Stimulated activated memory B cell treated with anti-CD40 and anti-IgM and Interleukin-4, amounts not matched to agents 10 μg/mL and 1 μg/mL and 100 μg/mL, for 72 hours (primary cell): ENCODE data around the gene LYZ.

Source experiments
- ATAC-seq: fragments of 150-1000 bp; cut with Tn5 transposase; 2 replicates; pipeline ENCODE4 v1.10.0; 2021
- H3K27ac Mint-ChIP-seq: one replicate; pipeline ENCODE4 v1.8.0; 2022; ENCODE audit warnings: mild to moderate bottlenecking, mixed read lengths
- H3K27me3 Mint-ChIP-seq: one replicate; pipeline ENCODE4 v1.8.0; 2022; ENCODE audit warnings: mixed read lengths
- H3K36me3 Mint-ChIP-seq: one replicate; pipeline ENCODE4 v1.8.0; 2022; ENCODE audit warnings: mixed read lengths
- H3K4me1 Mint-ChIP-seq: one replicate; pipeline ENCODE4 v1.8.0; 2022; ENCODE audit warnings: mixed read lengths
- H3K4me3 Mint-ChIP-seq: one replicate; pipeline ENCODE4 v1.8.0; 2022; ENCODE audit warnings: mild to moderate bottlenecking, moderate library complexity, mixed read lengths
- H3K9me3 Mint-ChIP-seq: one replicate; pipeline ENCODE4 v1.8.0; 2022; ENCODE audit warnings: mixed read lengths

Gene LYZ

GRCh38 chr12:69331909-69332684 lies 16.1 kb upstream of the LYZ start:
- peak overlapping the region; percentile 89 for H3K27ac Mint-ChIP-seq
- ATAC-seq = no peak
- H3K4me3 Mint-ChIP-seq = peak overlapping the region; percentile 5
- no peaks in the 10 kb centered on the region for H3K9me3 Mint-ChIP-seq
- peaks cover 21% of the 10 kb centered on the region for H3K4me1 Mint-ChIP-seq
- no peaks in the 10 kb centered on the region for H3K36me3 Mint-ChIP-seq
- H3K27me3 Mint-ChIP-seq = no peaks in the 10 kb centered on the region

DNA sequence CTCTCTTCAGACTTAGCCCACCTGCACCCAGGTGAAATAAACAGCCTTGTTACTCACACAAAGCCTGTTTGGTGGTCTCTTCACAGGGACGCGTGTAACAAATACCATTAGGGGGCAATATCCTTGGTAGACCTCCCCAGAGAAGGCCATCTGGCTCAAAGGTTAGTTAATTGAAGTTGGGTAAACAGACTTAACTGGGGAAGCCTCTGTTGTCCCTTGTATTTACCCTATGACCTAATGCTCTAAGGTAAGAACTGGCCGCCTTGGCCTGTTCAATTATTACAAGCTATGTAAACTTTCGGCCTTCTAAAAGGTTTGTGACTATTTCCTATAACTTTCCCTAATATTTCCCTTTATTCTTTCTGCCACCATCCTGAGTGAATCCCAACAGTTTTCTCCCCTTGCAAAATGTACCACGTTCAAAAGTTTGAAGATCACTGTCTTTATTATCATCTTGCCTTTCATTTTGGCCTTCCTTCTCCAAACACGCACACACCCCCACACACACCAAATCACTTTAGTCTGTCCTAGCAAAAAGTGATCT lies 15.3 kb upstream of the LYZ start:
- H3K27ac Mint-ChIP-seq = no peak overlapping the region

DNA sequence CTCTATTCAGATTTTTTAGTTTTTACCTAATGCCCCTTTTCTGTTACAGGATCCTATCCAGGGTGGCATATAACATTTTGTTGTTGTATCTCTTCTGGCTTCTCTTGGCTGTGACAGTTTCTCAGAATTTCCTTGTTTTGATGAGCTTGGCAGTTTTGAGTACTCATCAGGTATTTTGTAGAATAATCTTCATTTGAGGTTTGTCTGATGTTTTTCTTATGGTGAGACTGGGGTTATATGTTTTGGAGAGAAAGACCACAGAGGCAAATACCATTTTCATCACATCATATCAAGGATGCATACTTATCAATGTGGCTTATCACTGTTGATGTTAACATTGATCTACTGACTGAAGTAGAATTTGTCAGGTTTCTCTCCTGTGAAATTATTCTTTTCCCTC lies 14.0 kb upstream of the LYZ start:
- peaks cover 39% of the 10 kb centered on the region for H3K4me1 Mint-ChIP-seq
- no peak for ATAC-seq
- no peaks in the 10 kb centered on the region for H3K9me3 Mint-ChIP-seq
- no peaks in the 10 kb centered on the region for H3K27me3 Mint-ChIP-seq
- H3K27ac Mint-ChIP-seq = no peak overlapping the region
- H3K4me3 Mint-ChIP-seq = no peak overlapping the region
- no peaks in the 10 kb centered on the region for H3K36me3 Mint-ChIP-seq

More for the DNA sequence above, 15.3 kb upstream of the LYZ start:
- Mint-ChIP-seq H3K27me3 (no peaks in the 10 kb centered on the region), H3K4me1 (peaks cover 29% of the 10 kb centered on the region), H3K9me3 (no peaks in the 10 kb centered on the region), H3K4me3 (no peak overlapping the region), H3K36me3 (no peaks in the 10 kb centered on the region)
- no peak for ATAC-seq

DNA sequence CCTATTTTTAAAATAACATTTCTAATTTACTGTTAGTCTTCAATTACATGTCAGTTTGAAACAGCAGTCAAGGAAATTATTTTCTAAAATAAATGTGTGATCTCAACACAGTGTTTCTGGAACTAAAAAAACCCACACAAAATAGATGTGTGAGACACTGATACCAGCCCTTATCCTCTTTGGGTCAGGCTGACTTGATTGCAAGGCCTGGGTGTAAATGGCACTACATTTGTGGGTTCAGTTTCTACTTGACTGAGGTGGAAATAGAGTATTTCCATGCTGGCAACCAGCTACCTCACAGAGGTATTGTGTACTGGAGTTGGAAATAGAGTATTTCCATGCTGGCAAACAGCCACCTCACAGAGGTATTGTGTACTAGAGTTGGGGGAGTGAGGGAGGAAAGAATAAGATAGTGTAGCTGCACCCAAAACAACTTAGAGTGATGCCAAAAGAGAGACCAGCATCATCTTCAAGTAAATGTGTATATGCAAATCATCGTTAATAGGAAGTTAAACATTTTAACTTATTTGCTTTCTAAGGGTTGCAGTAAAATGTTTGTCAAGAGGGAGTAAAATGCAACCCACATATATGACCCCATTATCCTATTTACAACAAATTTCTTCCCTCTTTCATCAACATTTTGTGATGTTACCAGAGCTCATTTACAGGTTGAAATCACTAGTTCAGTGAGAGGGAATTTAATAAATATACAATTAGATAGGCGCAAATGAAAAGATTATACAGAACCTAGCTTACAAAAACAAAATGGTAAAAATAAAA lies 10.7 kb upstream of the LYZ start:
- peaks cover 25% of the 10 kb centered on the region for H3K4me1 Mint-ChIP-seq
- no peaks in the 10 kb centered on the region for H3K27me3 Mint-ChIP-seq
- no peaks in the 10 kb centered on the region for H3K9me3 Mint-ChIP-seq
- H3K36me3 Mint-ChIP-seq = no peaks in the 10 kb centered on the region
- no peak overlapping the region for H3K4me3 Mint-ChIP-seq
- peak; percentile 61 for ATAC-seq
- peak overlapping the region; percentile 66 for H3K27ac Mint-ChIP-seq

- H3K9me3 Mint-ChIP-seq = no peaks in the 10 kb centered on the region
Measured at GRCh38 chr12:69338120-69338859, 9.9 kb upstream of the LYZ start.

GRCh38 chr12:69338936-69339335 lies 9.2 kb upstream of the LYZ start:
- Mint-ChIP-seq H3K4me3 (no peak overlapping the region), H3K27ac (no peak overlapping the region), H3K36me3 (no peaks in the 10 kb centered on the region), H3K9me3 (no peaks in the 10 kb centered on the region), H3K4me1 (peaks cover 25% of the 10 kb centered on the region), H3K27me3 (no peaks in the 10 kb centered on the region)
- ATAC-seq = no peak

More at GRCh38 chr12:69338120-69338859, 9.9 kb upstream of the LYZ start:
- no peaks in the 10 kb centered on the region for H3K36me3 Mint-ChIP-seq
- no peak for ATAC-seq
- H3K4me3 Mint-ChIP-seq = no peak overlapping the region
- H3K4me1 Mint-ChIP-seq = peaks cover 25% of the 10 kb centered on the region
- no peaks in the 10 kb centered on the region for H3K27me3 Mint-ChIP-seq
- H3K27ac Mint-ChIP-seq = peak overlapping the region; percentile 66

DNA sequence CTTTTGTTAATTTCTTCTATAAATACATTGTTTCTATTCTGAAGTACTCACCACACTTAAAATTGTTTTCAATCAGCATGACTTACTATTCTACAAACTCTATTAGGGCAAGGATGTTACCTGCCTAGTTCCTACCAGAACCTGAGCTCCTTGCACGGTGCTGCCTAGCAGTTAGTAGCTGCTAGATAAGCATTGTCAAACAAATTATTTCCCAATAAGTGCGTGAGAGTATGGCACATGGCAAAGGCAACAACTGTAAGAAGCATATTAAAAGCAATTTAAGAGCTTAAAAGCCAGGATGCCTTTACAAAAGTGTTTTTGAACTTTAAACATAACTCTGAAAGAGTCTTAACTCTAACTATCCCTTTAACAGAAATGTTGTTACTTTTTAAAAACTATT lies 8.2 kb upstream of the LYZ start:
- peaks cover 25% of the 10 kb centered on the region for H3K4me1 Mint-ChIP-seq
- H3K9me3 Mint-ChIP-seq = no peaks in the 10 kb centered on the region
- H3K27ac Mint-ChIP-seq = no peak overlapping the region
- ATAC-seq = no peak
- H3K36me3 Mint-ChIP-seq = no peaks in the 10 kb centered on the region
- no peak overlapping the region for H3K4me3 Mint-ChIP-seq
- no peaks in the 10 kb centered on the region for H3K27me3 Mint-ChIP-seq

DNA sequence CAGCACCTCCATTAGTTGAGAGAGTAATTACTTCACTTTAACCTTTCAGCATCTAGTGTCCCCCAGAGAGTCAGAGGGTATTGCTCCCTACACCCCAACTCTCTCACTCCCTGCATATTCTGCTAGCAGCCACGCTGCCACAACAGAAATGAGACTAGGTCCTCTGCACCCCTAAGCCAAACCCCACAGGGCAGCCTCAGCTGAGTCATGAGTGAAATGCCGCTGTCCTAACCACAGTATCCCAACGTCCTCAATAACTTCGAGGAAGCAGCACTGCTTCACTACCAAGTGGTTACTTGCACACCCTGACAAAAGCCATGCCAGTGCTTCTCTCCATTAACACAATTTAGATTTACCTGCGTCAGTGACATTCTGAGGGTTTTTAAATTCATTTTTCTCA lies 6.9 kb upstream of the LYZ start:
- no peaks in the 10 kb centered on the region for H3K27me3 Mint-ChIP-seq
- no peaks in the 10 kb centered on the region for H3K9me3 Mint-ChIP-seq
- H3K36me3 Mint-ChIP-seq = no peaks in the 10 kb centered on the region
- no peak overlapping the region for H3K4me3 Mint-ChIP-seq
- peak overlapping the region; percentile 36 for H3K27ac Mint-ChIP-seq
- H3K4me1 Mint-ChIP-seq = peaks cover 25% of the 10 kb centered on the region
- ATAC-seq = no peak

DNA sequence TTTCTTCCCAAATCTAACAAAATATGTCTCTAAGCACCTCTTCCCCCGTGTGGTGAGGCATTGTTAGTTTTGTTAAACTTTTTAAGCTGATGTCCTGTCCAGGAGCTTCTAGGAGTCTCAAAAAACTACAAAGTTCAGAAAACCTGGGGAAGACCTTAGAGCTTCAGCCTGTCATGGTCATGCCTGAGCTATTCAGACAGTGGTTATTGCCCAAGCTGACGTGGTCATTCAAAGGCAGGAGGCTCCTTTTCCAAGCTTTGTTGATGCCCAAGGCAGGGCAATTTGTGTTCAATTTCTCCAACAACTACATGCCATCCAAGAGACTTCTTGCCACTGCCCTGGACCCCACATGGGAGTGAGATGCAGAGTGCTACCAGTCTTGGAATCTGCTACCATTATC lies 5.8 kb upstream of the LYZ start:
- no peaks in the 10 kb centered on the region for H3K9me3 Mint-ChIP-seq
- H3K27me3 Mint-ChIP-seq = no peaks in the 10 kb centered on the region
- peaks cover 16% of the 10 kb centered on the region for H3K4me1 Mint-ChIP-seq
- no peaks in the 10 kb centered on the region for H3K36me3 Mint-ChIP-seq
- H3K4me3 Mint-ChIP-seq = no peak overlapping the region
- no peak for ATAC-seq
- H3K27ac Mint-ChIP-seq = no peak overlapping the region

DNA sequence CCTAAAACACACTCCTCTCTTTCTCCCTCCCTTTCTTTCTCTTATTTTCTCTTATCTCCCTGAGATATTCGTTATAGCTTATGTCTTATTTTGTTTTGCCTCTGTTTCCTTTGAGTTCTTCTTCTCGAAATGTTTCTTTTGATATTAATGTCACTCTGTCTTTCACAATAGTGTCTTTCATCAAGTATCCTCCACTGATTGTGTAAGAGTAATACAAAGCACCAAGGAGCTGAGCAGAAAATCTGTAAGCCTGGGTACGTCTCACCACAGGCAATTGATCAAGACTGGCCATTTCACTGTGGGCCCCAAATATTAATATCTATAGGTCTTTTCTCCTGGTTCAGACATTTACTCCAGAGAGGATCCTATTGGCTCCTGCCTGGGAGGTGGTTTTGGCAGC lies 4.8 kb upstream of the LYZ start:
- ATAC-seq = no peak
- Mint-ChIP-seq H3K9me3 (no peaks in the 10 kb centered on the region), H3K27me3 (no peaks in the 10 kb centered on the region), H3K4me1 (peaks cover 11% of the 10 kb centered on the region), H3K4me3 (no peak overlapping the region), H3K27ac (no peak overlapping the region), H3K36me3 (no peaks in the 10 kb centered on the region)

DNA sequence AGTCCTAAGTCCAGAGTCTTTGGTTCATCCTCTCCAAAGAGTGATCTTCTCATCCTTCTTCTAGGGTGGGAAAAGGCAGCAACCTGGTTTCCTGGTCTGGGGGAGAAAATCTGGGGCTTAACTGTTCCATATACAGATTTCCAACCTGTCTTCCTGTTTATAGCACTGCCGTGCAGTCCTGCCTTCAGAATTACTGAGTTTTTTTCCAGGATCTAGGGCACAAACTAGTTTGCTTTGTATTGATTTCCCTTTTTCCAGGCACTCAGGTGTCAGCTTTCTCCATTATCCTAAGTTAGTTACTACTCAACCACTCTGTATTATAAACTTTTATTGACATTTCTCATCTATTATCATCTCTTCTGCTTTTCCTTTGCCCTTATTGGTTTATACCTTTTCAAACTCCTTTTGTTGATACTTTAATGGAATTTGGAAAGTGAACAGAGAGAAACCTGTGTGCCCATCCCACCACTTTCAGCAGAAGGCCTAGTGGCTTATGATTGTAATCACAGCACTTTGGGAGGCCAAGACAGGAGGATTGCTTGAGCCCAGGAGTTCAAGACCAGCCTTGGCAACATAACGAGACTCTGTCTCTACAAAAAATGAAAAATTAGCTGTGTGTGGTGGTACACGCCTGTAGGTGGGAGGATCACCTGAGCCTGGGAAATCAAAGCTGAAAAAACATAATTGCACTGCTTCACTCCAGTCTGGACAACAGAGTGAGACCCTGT lies 4.1 kb upstream of the LYZ start:
- Mint-ChIP-seq H3K36me3 (no peaks in the 10 kb centered on the region), H3K4me3 (no peak overlapping the region), H3K4me1 (peaks cover 9% of the 10 kb centered on the region), H3K27me3 (no peaks in the 10 kb centered on the region), H3K9me3 (no peaks in the 10 kb centered on the region), H3K27ac (no peak overlapping the region)
- no peak for ATAC-seq

DNA sequence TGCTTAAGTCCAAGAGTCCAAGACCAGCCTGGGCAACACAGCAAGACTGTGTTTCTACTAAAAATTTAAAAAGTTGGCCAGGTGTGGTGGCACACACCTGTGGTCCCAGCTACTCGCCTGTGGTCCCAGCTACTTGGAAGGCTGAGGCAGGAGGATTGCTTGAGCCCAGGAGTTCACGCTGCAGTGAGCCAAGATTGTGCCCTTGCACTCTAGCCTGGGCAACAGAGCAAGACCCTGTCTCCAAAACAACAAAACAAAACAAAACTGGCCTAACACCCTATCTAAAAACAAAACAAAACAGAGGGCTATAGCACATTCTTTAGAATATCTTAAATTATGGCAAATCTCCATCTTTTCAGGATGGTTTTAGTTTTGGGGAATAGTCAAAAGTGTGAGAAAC lies 3.1 kb upstream of the LYZ start:
- ATAC-seq = no peak
- peaks cover 7% of the 10 kb centered on the region for H3K4me1 Mint-ChIP-seq
- H3K27me3 Mint-ChIP-seq = no peaks in the 10 kb centered on the region
- H3K4me3 Mint-ChIP-seq = no peak overlapping the region
- no peak overlapping the region for H3K27ac Mint-ChIP-seq
- H3K36me3 Mint-ChIP-seq = no peaks in the 10 kb centered on the region
- no peaks in the 10 kb centered on the region for H3K9me3 Mint-ChIP-seq

DNA sequence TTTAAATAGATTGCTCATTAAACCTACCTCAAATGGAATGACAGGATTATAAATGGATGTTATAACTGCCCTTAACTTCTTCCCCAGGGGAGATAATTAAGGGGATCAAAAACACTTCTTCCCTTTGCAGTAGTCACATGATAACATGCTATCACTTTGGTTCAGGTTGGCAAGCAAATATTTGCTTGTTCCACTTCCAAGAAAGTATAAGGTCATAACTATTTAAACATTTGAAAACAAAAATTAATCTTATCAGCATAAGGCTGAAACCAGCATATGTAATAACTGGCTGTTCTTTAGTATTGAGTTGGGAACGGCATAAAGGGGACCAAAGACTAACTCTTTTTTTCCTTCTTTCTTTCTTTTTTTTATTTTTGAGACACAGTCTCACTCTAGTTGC lies 2.4 kb upstream of the LYZ start:
- Mint-ChIP-seq H3K27ac (no peak overlapping the region), H3K4me3 (no peak overlapping the region), H3K36me3 (no peaks in the 10 kb centered on the region), H3K4me1 (peaks cover 7% of the 10 kb centered on the region), H3K9me3 (no peaks in the 10 kb centered on the region), H3K27me3 (no peaks in the 10 kb centered on the region)
- no peak for ATAC-seq

- H3K27ac Mint-ChIP-seq = no peak overlapping the region
- H3K9me3 Mint-ChIP-seq = no peaks in the 10 kb centered on the region
- H3K4me3 Mint-ChIP-seq = no peak overlapping the region
- H3K27me3 Mint-ChIP-seq = no peaks in the 10 kb centered on the region
- ATAC-seq = no peak
- H3K4me1 Mint-ChIP-seq = peaks cover 7% of the 10 kb centered on the region
- no peaks in the 10 kb centered on the region for H3K36me3 Mint-ChIP-seq
Measured at GRCh38 chr12:69350002-69350626, 1.9 kb downstream of the LYZ start.
